Upper lobe of left lung (tissue), 6 donors: Measurements from ENCODE around the gene NID2. TPM values are rescaled to one million over a fixed set of nuclear protein-coding genes. Genes with fewer than 3 reads are reported as not detected.
A peak's percentile ranks its signal among the peaks of the same experiment; 100 is the strongest.

Experiments used
- ATAC-seq, 2 donors: fragments of 200-7000 bp; cut with Tn5 transposase; one replicate each; pipeline ENCODE4 v1.9.1; 2022; ENCODE audit warnings: mild to moderate bottlenecking in 2 of 2, moderate library complexity in 2 of 2; ENCODE audit not compliant: low FRiP score in 2 of 2
- DNase-seq, 2 donors: peaks; one replicate each; pipeline ENCODE4 v3.0.0-alpha.2; 2019 to 2020
- H3K27ac ChIP-seq, 4 donors: fragments of 200-600 bp; sonication (generic); one replicate each; pipeline ENCODE4 v1.5.1; 2016 to 2019
- H3K27me3 ChIP-seq, 4 donors: fragments of 200-600 bp; sonication (generic); one replicate each; pipeline ENCODE4 v1.5.1; 2017 to 2019
- H3K36me3 ChIP-seq, 4 donors: fragments of 200-600 bp; sonication (generic); one replicate each; pipeline ENCODE4 v1.5.1; 2016 to 2019
- H3K4me1 ChIP-seq, 4 donors: fragments of 200-600 bp; sonication (generic); one replicate each; pipeline ENCODE4 v1.5.1; 2018 to 2019
- H3K4me3 ChIP-seq, 4 donors: fragments of 200-600 bp; sonication (generic); one replicate each; pipeline ENCODE4 v1.5.1; 2017 to 2019; ENCODE audit warnings: mild to moderate bottlenecking in 2 of 4, moderate library complexity in 1 of 4
- H3K9me3 ChIP-seq, 4 donors: fragments of 200-600 bp; sonication (generic); one replicate each; pipeline ENCODE4 v1.5.1; 2018 to 2019
- CTCF ChIP-seq, 6 experiments: fragments of 450-650 bp in 4 of 6; fragments of 200-600 bp in 2 of 6; sonication (generic) in 2 of 6; IDR thresholded peaks; one replicate each; pipeline ENCODE4 v1.5.1; 2016 to 2019; ENCODE audit warnings: antibody characterized with exemption in 6 of 6
- EP300 ChIP-seq, 4 donors: sonication (generic); formaldehyde crosslinking; IDR thresholded peaks; one replicate each; pipeline ENCODE4 v1.5.1; 2017; ENCODE audit warnings: antibody characterized with exemption in 4 of 4, control low read depth in 2 of 4
- POLR2A ChIP-seq, 4 donors: fragments of 450-650 bp; IDR thresholded peaks; one replicate each; pipeline ENCODE4 v1.5.1; 2016 to 2017; ENCODE audit warnings: antibody characterized with exemption in 4 of 4, mild to moderate bottlenecking in 2 of 4
- POLR2AphosphoS5 ChIP-seq, 2 donors: sonication (generic); formaldehyde crosslinking; IDR thresholded peaks; one replicate each; pipeline ENCODE4 v1.5.1; 2017; ENCODE audit warnings: antibody characterized with exemption in 2 of 2
- WGBS, 2 donors: methylation state at CpG; one replicate each; pipeline ENCODE4 v1.1.5; 2017 to 2018; 5-methylcytosine and 5-hydroxymethylcytosine counted together
- total RNA-seq, 6 donors: library from RNA; depleted of rRNA in 4 of 6; stranded (reverse); fragments of >200 nt in 4 of 6; gene quantifications; one replicate each; pipeline versions ENCODE4 v1.1.0 to v1.2.1, GENCODE V29; 2016 to 2021
- donor health status: DM: no; HTN: no; CAD: no; lungs with moderate emphysema.
- donor health status: DM: no; HTN: yes; CAD: no; lungs with severe emphysema.

The NID2 gene
- total RNA-seq, 6 donors from 2014 or later: 4.9 to 33.5 (median 8.3) TPM

- no peaks in the 10 kb centered on the region for H3K9me3 ChIP-seq
- TF ChIP-seq CTCF (IDR thresholded peaks at IDR 0.05) (no peak), EP300 (IDR thresholded peaks at IDR 0.05) (no peak), POLR2AphosphoS5 (IDR thresholded peaks at IDR 0.05) (no peak), POLR2A (IDR thresholded peaks at IDR 0.05) (no peak)
- no peaks in the 10 kb centered on the region for H3K36me3 ChIP-seq
- H3K4me1 ChIP-seq: peaks cover 0 to 12% (median 2%) of the 10 kb centered on the region in 4 donors
- H3K4me3 ChIP-seq: no peak overlapping the region
- DNase-seq (peak in 1 of 2 donors; percentile 31), ATAC-seq (no peak)
- no peak overlapping the region for H3K27ac ChIP-seq
- no peaks in the 10 kb centered on the region for H3K27me3 ChIP-seq
- WGBS, 2 donors: 74 to 75% methylated on average over 3 to 6 of the region's 6 CpGs
These were observed 18.9 kb downstream of the NID2 start for GRCh38 chr14:52049721-52050588.

GRCh38 chr14:52049271-52049670 is 19.6 kb downstream of the NID2 start:
- TF ChIP-seq CTCF (IDR thresholded peaks at IDR 0.05) (no peak), POLR2AphosphoS5 (IDR thresholded peaks at IDR 0.05) (no peak), POLR2A (IDR thresholded peaks at IDR 0.05) (no peak), EP300 (IDR thresholded peaks at IDR 0.05) (no peak)
- WGBS, 2 donors: 75 to 85% methylated on average over 5 of the region's 5 CpGs
- ATAC-seq (no peak), DNase-seq (no peak)
- Histone ChIP-seq H3K27me3 (no peaks in the 10 kb centered on the region), H3K9me3 (no peaks in the 10 kb centered on the region), H3K27ac (no peak overlapping the region), H3K4me3 (no peak overlapping the region), H3K36me3 (no peaks in the 10 kb centered on the region), H3K4me1 (peaks cover 0 to 18% (median 4%) of the 10 kb centered on the region in 4 donors)

GRCh38 chr14:52048641-52049204 is 20.1 kb downstream of the NID2 start:
- Histone ChIP-seq H3K27ac (no peak overlapping the region), H3K4me3 (no peak overlapping the region), H3K27me3 (no peaks in the 10 kb centered on the region), H3K9me3 (no peaks in the 10 kb centered on the region), H3K36me3 (no peaks in the 10 kb centered on the region), H3K4me1 (peaks cover 1 to 18% (median 6%) of the 10 kb centered on the region in 4 donors)
- 51 to 58% methylated on average over 3 of the region's 3 CpGs for WGBS, 2 donors
- ATAC-seq (no peak), DNase-seq (no peak)
- TF ChIP-seq POLR2A (IDR thresholded peaks at IDR 0.05) (no peak), EP300 (IDR thresholded peaks at IDR 0.05) (no peak)

- ATAC-seq (no peak), DNase-seq (no peak)
These were observed 20.7 kb downstream of the NID2 start for GRCh38 chr14:52048116-52048515.

More at GRCh38 chr14:52048116-52048515, 20.7 kb downstream of the NID2 start:
- 85 to 89% methylated on average over 10 of the region's 10 CpGs for WGBS, 2 donors
- H3K4me1 ChIP-seq: peaks cover 5 to 16% (median 6%) of the 10 kb centered on the region in 4 donors
- no peak for TF ChIP-seq CTCF (IDR thresholded peaks at IDR 0.05)
- TF ChIP-seq POLR2AphosphoS5 (IDR thresholded peaks at IDR 0.05): no peak
- no peak for TF ChIP-seq EP300 (IDR thresholded peaks at IDR 0.05)
- no peak for TF ChIP-seq POLR2A (IDR thresholded peaks at IDR 0.05)
- no peaks in the 10 kb centered on the region for H3K36me3 ChIP-seq
- H3K27ac ChIP-seq: no peak overlapping the region
- no peaks in the 10 kb centered on the region for H3K27me3 ChIP-seq
- H3K4me3 ChIP-seq: no peak overlapping the region
- H3K9me3 ChIP-seq: no peaks in the 10 kb centered on the region
